Measurements from ENCODE around the gene COPRS. TPM values are rescaled to one million over a fixed set of nuclear protein-coding genes. Genes with fewer than 3 reads are reported as not detected.

COPRS gene, protein sequence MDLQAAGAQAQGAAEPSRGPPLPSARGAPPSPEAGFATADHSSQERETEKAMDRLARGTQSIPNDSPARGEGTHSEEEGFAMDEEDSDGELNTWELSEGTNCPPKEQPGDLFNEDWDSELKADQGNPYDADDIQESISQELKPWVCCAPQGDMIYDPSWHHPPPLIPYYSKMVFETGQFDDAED
- 10 to 100 TPM; 14.9 to 16.5 TPM for total RNA-seq

- Mint-ChIP-seq H3K9me3 (no peaks in the 10 kb centered on the region), H3K27me3 (no peaks in the 10 kb centered on the region), H3K4me1 (peaks cover 20% of the 10 kb centered on the region), H3K4me3 (peak within 1 kb of the TSS; percentile 81), H3K36me3 (ENCODE audit: low read depth) (peaks cover 13% of the 10 kb centered on the region), H3K27ac (peak within 1 kb of the TSS; percentile 46)
- CTCF ChIA-PET: interaction anchor here (0.7 to 1.0 kb wide), 2 partner anchors 42 to 280 kb away, joined by 3 read pairs; partner anchors contain the start of gene UTP6
- DNase-seq: peak; percentile 86
- POLR2A ChIA-PET: interaction anchor here (2.6 kb wide), 1 partner anchor 42 kb away, joined by 8 read pairs; the partner anchor contains the start of gene UTP6
Observed at GRCh38 chr17:31858642-31859486, at the start of gene COPRS. TSS of gene COPRS (minus strand) at chr17:31859244. CDS start at chr17:31859199, 45 bp downstream.

DNA sequence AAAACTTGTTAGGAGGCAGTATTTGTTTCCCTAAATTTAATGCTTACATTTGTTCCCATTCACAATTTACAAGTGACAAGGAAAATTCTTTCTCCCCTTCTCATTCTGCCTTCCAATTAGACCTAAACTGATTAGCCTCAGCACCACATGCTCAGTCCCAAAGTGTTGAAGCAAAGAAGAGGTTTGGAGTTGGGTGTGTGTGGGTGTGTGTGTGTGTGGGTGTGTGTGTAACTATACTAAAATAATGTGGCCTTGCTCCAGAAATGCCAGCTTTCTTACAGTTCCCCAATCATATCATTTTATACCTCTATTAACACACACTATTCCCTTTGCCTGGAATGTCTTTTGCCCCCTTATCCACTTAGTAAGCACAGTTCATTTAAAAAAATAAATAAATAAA is 49.3 kb upstream of the COPRS start:
- CTCF ChIA-PET: interaction anchor here (1.2 kb wide), 1 partner anchor 230 kb away, joined by 3 read pairs; no protein-coding TSS in a partner anchor
- no peaks in the 10 kb centered on the region for H3K36me3 Mint-ChIP-seq (ENCODE audit: low read depth)
- no peak for DNase-seq
- H3K4me1 Mint-ChIP-seq: peaks cover 2% of the 10 kb centered on the region
- no peak overlapping the region for H3K4me3 Mint-ChIP-seq
- H3K27me3 Mint-ChIP-seq: peaks cover 20% of the 10 kb centered on the region
- POLR2A ChIA-PET: no interaction called here
- H3K9me3 Mint-ChIP-seq: no peaks in the 10 kb centered on the region
- H3K27ac Mint-ChIP-seq: no peak overlapping the region

DNA sequence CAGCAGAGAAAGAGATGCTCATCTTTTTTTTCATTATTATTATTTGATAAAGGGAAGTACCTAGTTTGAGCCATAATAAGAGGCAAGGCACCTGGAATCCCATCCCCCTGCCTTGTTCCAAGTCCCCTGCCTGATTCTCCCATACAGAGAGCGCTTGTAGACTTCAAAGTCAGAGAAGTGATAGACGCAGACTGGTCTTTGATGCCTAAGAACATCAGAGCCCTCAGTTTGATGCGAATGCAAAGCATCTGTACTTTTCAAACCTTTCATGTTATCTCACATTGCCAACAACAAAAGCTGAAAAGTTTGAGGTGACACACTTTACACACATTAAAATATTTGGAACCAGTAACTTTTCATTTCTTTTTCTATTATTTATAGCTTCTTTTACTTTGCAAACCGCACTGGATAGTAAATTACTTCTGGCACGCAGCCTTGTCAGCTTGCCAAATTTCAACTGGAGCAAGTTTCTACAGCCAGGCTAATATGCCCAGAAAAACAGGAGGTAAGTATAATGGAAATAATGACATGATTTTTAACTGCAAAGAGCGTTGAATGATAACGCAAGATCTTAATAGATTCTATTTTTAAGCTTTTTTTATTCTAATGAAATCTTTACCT is 48.4 kb upstream of the COPRS start:
- H3K4me1 Mint-ChIP-seq: peaks cover 9% of the 10 kb centered on the region
- H3K9me3 Mint-ChIP-seq: no peaks in the 10 kb centered on the region
- ChIA-PET POLR2A (interaction anchor here (1.0 kb wide), 1 partner anchor 30 kb away, joined by 4 read pairs; no protein-coding TSS in a partner anchor), CTCF (interaction anchor here (1.2 kb wide), 1 partner anchor 231 kb away, joined by 3 read pairs; no protein-coding TSS in a partner anchor)
- no peaks in the 10 kb centered on the region for H3K36me3 Mint-ChIP-seq (ENCODE audit: low read depth)
- H3K4me3 Mint-ChIP-seq: no peak overlapping the region
- no peak for DNase-seq
- peaks cover 20% of the 10 kb centered on the region for H3K27me3 Mint-ChIP-seq
- no peak overlapping the region for H3K27ac Mint-ChIP-seq

GRCh38 chr17:31903401-31903800 is 44.4 kb upstream of the COPRS start:
- Mint-ChIP-seq H3K4me3 (no peak overlapping the region), H3K9me3 (no peaks in the 10 kb centered on the region), H3K27ac (no peak overlapping the region), H3K36me3 (ENCODE audit: low read depth) (peaks cover 1% of the 10 kb centered on the region), H3K4me1 (peaks cover 21% of the 10 kb centered on the region), H3K27me3 (peaks cover 9% of the 10 kb centered on the region)
- no peak for DNase-seq
- CTCF ChIA-PET: interaction anchor here (1.2 kb wide), 1 partner anchor 9 kb away, joined by 3 read pairs; no protein-coding TSS in a partner anchor
- POLR2A ChIA-PET: interaction anchor here (1.1 kb wide), 1 partner anchor 33 kb away, joined by 5 read pairs; no protein-coding TSS in a partner anchor

DNA sequence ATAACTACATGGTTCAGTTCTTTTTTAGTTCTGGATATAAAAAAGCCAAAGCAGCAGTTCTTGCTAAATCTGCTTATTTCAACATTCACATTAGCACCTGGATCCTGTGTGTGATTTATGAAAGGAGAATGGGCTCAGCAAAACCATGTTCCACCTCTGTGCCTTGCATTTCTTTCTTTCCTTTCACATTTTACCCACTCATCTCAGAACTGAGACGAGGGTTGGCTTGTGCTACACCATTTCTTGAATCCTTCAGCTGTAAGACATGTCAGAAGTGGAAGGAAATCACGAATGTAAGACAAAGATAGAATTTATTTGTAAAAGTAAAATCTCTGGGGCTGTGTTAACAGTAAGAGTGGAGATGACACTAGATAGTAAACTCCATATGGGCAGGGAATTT is 43.6 kb upstream of the COPRS start:
- ChIA-PET CTCF (interaction anchor here (0.7 to 1.2 kb wide), 2 partner anchors 10 to 35 kb away, joined by 3 read pairs; no protein-coding TSS in a partner anchor), POLR2A (interaction anchor here (0.7 to 2.1 kb wide), 4 partner anchors 11 to 105 kb away, joined by 3 to 12 read pairs (median 4); partner anchors contain the start of gene LRRC37B)
- Mint-ChIP-seq H3K9me3 (no peaks in the 10 kb centered on the region), H3K36me3 (ENCODE audit: low read depth) (peaks cover 6% of the 10 kb centered on the region), H3K4me3 (no peak overlapping the region), H3K27me3 (peaks cover 4% of the 10 kb centered on the region), H3K4me1 (peaks cover 23% of the 10 kb centered on the region), H3K27ac (peak overlapping the region; percentile 29)
- DNase-seq: no peak

DNA sequence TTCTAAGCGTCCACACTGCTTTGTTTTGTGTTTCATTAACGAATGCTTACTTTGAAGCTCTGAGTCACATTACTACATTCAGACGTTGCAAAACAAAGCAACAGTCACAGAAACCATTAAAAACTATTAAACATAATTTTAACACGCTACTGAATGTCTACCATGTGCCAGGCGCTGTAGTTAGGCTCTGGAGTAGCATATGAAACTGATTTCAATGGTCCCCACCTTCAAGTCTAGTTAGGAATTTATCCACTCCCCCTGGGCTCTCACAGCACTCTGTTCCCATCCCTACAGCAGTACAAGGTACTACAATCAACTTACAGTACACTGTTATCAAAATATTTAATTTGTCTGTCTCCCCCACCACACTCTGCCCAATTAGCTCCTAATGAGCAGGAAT is 41.8 kb upstream of the COPRS start:
- ChIA-PET POLR2A (interaction anchor here (0.8 to 2.2 kb wide), 10 partner anchors 11 to 581 kb away, joined by 3 to 12 read pairs (median 4); partner anchors contain the start of genes COPRS and LRRC37B), CTCF (interaction anchor here (0.6 to 1.9 kb wide), 14 partner anchors 10 to 543 kb away, joined by 3 to 8 read pairs (median 4); partner anchors contain the start of genes LRRC37B, PSMD11 and RHOT1)
- no peak overlapping the region for H3K27ac Mint-ChIP-seq
- H3K4me1 Mint-ChIP-seq: peaks cover 26% of the 10 kb centered on the region
- no peaks in the 10 kb centered on the region for H3K27me3 Mint-ChIP-seq
- H3K9me3 Mint-ChIP-seq: no peaks in the 10 kb centered on the region
- DNase-seq: no peak
- H3K36me3 Mint-ChIP-seq (ENCODE audit: low read depth): peaks cover 16% of the 10 kb centered on the region
- H3K4me3 Mint-ChIP-seq: no peak overlapping the region

DNA sequence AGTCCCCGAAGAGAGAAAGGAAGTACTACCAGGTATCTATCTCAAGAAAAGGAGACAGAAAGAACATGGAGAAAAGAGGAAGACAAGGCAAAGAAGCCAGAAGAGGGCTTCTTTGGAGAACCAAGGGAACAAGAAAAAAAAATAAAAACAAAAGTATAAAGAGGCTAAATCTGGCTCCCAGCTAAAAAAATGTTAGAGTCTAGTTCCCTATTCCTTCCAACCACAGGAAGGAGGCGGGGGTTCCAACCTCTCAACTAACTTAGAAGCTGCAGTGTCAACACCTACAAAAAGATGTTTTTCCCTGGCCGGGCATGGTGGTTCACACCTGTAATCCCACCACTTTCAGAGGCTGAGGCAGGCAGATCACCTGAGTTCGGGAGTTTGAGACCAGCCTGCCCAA is 29.1 kb upstream of the COPRS start:
- no peak overlapping the region for H3K27ac Mint-ChIP-seq
- no peaks in the 10 kb centered on the region for H3K9me3 Mint-ChIP-seq
- POLR2A ChIA-PET: no interaction called here
- CTCF ChIA-PET: no interaction called here
- no peaks in the 10 kb centered on the region for H3K27me3 Mint-ChIP-seq
- DNase-seq: no peak
- H3K36me3 Mint-ChIP-seq (ENCODE audit: low read depth): peaks cover 56% of the 10 kb centered on the region
- H3K4me3 Mint-ChIP-seq: no peak overlapping the region
- peaks cover 4% of the 10 kb centered on the region for H3K4me1 Mint-ChIP-seq

- Mint-ChIP-seq H3K9me3 (no peaks in the 10 kb centered on the region), H3K27me3 (no peaks in the 10 kb centered on the region), H3K4me1 (peaks cover 11% of the 10 kb centered on the region), H3K27ac (no peak overlapping the region), H3K4me3 (no peak overlapping the region), H3K36me3 (ENCODE audit: low read depth) (peaks cover 59% of the 10 kb centered on the region)
- POLR2A ChIA-PET: interaction anchor here (0.7 kb wide), 1 partner anchor 15 kb away, joined by 3 read pairs; no protein-coding TSS in a partner anchor
- no peak for DNase-seq
- CTCF ChIA-PET: interaction anchor here (1.1 kb wide), 1 partner anchor 19 kb away, joined by 5 read pairs; the partner anchor contains the start of gene UTP6
Observed at GRCh38 chr17:31882571-31882970, 23.5 kb upstream of the COPRS start.

DNA sequence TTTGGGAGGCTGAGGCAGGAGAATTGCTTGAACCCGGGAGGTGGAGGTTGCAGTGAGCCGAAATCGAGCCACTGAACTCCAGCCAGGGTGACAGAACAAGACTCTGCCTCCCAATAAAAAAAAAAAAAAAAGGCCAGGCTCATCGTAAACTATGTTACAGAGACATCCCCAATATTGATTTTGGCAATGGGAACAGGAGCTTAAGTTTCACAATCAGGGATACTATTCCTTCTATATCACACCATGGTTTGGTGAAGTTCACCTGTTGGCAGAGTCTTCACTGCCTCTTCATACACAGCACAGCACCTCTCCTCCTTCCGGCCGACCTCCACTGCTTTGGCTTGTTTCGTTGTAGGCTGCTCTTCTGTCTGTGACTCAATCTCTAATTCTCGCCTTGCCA is 21.3 kb upstream of the COPRS start:
- peaks cover 11% of the 10 kb centered on the region for H3K4me1 Mint-ChIP-seq
- H3K4me3 Mint-ChIP-seq: no peak overlapping the region
- CTCF ChIA-PET: interaction anchor here (0.7 kb wide), 1 partner anchor 17 kb away, joined by 4 read pairs; no protein-coding TSS in a partner anchor

GRCh38 chr17:31878703-31879073 is 19.6 kb upstream of the COPRS start:
- no peak overlapping the region for H3K4me3 Mint-ChIP-seq
- H3K27ac Mint-ChIP-seq: peak overlapping the region; percentile 21

More for the DNA sequence above, 21.3 kb upstream of the COPRS start:
- Mint-ChIP-seq H3K9me3 (no peaks in the 10 kb centered on the region), H3K27ac (no peak overlapping the region), H3K27me3 (no peaks in the 10 kb centered on the region), H3K36me3 (ENCODE audit: low read depth) (peaks cover 58% of the 10 kb centered on the region)
- DNase-seq: no peak
- POLR2A ChIA-PET: no interaction called here

GRCh38 chr17:31877911-31878702 is 19.1 kb upstream of the COPRS start:
- H3K36me3 Mint-ChIP-seq (ENCODE audit: low read depth): peaks cover 54% of the 10 kb centered on the region
- H3K4me3 Mint-ChIP-seq: no peak overlapping the region

More at GRCh38 chr17:31878703-31879073, 19.6 kb upstream of the COPRS start:
- H3K9me3 Mint-ChIP-seq: no peaks in the 10 kb centered on the region
- DNase-seq: no peak
- peaks cover 11% of the 10 kb centered on the region for H3K4me1 Mint-ChIP-seq
- ChIA-PET CTCF (no interaction called here), POLR2A (no interaction called here)
- H3K36me3 Mint-ChIP-seq (ENCODE audit: low read depth): peaks cover 53% of the 10 kb centered on the region
- H3K27me3 Mint-ChIP-seq: no peaks in the 10 kb centered on the region

GRCh38 chr17:31877341-31877740 is 18.3 kb upstream of the COPRS start:
- POLR2A ChIA-PET: no interaction called here

More at GRCh38 chr17:31877911-31878702, 19.1 kb upstream of the COPRS start:
- H3K27ac Mint-ChIP-seq: peak overlapping the region; percentile 21
- H3K9me3 Mint-ChIP-seq: no peaks in the 10 kb centered on the region
- DNase-seq: no peak
- H3K27me3 Mint-ChIP-seq: no peaks in the 10 kb centered on the region
- ChIA-PET CTCF (interaction anchor here (0.6 kb wide), 1 partner anchor 185 kb away, joined by 3 read pairs; no protein-coding TSS in a partner anchor), POLR2A (no interaction called here)
- peaks cover 11% of the 10 kb centered on the region for H3K4me1 Mint-ChIP-seq

More at GRCh38 chr17:31877341-31877740, 18.3 kb upstream of the COPRS start:
- CTCF ChIA-PET: no interaction called here
- no peak for DNase-seq
- no peaks in the 10 kb centered on the region for H3K27me3 Mint-ChIP-seq
- peaks cover 9% of the 10 kb centered on the region for H3K4me1 Mint-ChIP-seq
- no peak overlapping the region for H3K27ac Mint-ChIP-seq
- H3K4me3 Mint-ChIP-seq: no peak overlapping the region
- peaks cover 58% of the 10 kb centered on the region for H3K36me3 Mint-ChIP-seq (ENCODE audit: low read depth)
- H3K9me3 Mint-ChIP-seq: no peaks in the 10 kb centered on the region
